ENCODE data around the gene RRP12. TPM values are rescaled to one million over a fixed set of nuclear protein-coding genes. Genes with fewer than 3 reads are reported as not detected.
A peak's percentile ranks its signal among the peaks of the same experiment; 100 is the strongest.

Gene RRP12
- total and polyA plus RNA-seq, 4 experiments from 2014 or later, result 6.3 to 20.0 (median 12.9) TPM

- Mint-ChIP-seq H3K4me1 (no peaks in the 10 kb centered on the region), H3K27ac (no peak overlapping the region), H3K4me3 (no peak overlapping the region), H3K27me3 (no peaks in the 10 kb centered on the region), H3K9me3 (no peaks in the 10 kb centered on the region), H3K36me3 (peaks cover 17 to 58% of the 10 kb centered on the region in 2 donors)
- H3K4me1 ChIP-seq (ENCODE audit: insufficient read depth, low read length), result no peaks in the 10 kb centered on the region
- CTCF ChIA-PET (ENCODE audit: partially characterized antibody), result interaction anchor here (3.9 kb wide), 1 partner anchor 84 kb away, joined by 19 read pairs; no protein-coding TSS in a partner anchor
- intact Hi-C loops (cut with micrococcal nuclease), result loop anchor here (2.0 kb wide), 1 partner anchor 84 kb away; no protein-coding TSS in a partner anchor
- H3K4me3 ChIP-seq (ENCODE audit: low read length in 2 of 2), result no peak overlapping the region
- POLR2A ChIA-PET (ENCODE audit: partially characterized antibody), result no interaction called here
- H3K27ac ChIP-seq (ENCODE audit: low read depth, low read length), result no peak overlapping the region
- no peaks in the 10 kb centered on the region for H3K27me3 ChIP-seq (ENCODE audit: insufficient read depth, low read length)
- no peaks in the 10 kb centered on the region for H3K9me3 ChIP-seq (ENCODE audit: control insufficient read depth in 1 of 2, low read length in 2 of 2)
- no peak for DNase-seq
- peaks cover 10% of the 10 kb centered on the region for H3K36me3 ChIP-seq (ENCODE audit: insufficient read depth, low read length)
Observed at GRCh38 chr10:97362310-97363033, 38.7 kb downstream of the RRP12 start.

DNA sequence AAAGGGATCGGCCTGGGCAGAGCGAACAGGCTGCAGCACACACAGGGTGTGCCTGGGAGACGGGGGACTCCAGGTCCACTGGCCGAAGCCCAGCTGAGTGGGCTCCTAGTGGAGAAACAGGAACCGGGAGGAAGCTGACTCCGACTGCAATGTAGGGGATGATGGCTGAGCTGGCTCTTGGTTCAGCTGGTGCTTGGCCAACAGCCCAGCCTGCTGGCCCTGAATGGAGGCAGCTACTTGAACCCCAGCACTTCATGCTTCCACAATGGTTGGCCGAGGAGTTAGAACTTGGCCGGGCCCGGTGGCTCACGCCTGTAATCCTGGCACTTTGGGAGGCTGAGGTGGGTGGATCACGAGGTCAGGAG is 39.6 kb downstream of the RRP12 start:
- CTCF ChIA-PET (ENCODE audit: partially characterized antibody), result interaction anchor here (0.7 to 3.9 kb wide), 3 partner anchors 80 to 118 kb away, joined by 4 to 19 read pairs (median 4); no protein-coding TSS in a partner anchor

GRCh38 chr10:97360705-97361536 is 40.2 kb downstream of the RRP12 start:
- Mint-ChIP-seq H3K4me1 (no peaks in the 10 kb centered on the region), H3K36me3 (peaks cover 20 to 55% of the 10 kb centered on the region in 2 donors), H3K4me3 (no peak overlapping the region), H3K9me3 (no peaks in the 10 kb centered on the region), H3K27ac (peak overlapping the region in 2 of 7 donors; percentile 32 to 37), H3K27me3 (no peaks in the 10 kb centered on the region)
- CTCF ChIA-PET (ENCODE audit: partially characterized antibody), result interaction anchor here (1.2 to 3.9 kb wide), 3 partner anchors 79 to 87 kb away, joined by 4 to 19 read pairs (median 13); no protein-coding TSS in a partner anchor
- Histone ChIP-seq H3K4me3 (ENCODE audit: low read length in 2 of 2) (no peak overlapping the region), H3K27ac (ENCODE audit: low read depth, low read length) (no peak overlapping the region), H3K4me1 (ENCODE audit: insufficient read depth, low read length) (no peaks in the 10 kb centered on the region), H3K27me3 (ENCODE audit: insufficient read depth, low read length) (no peaks in the 10 kb centered on the region), H3K9me3 (ENCODE audit: control insufficient read depth in 1 of 2, low read length in 2 of 2) (no peaks in the 10 kb centered on the region), H3K36me3 (ENCODE audit: insufficient read depth, low read length) (peaks cover 4% of the 10 kb centered on the region)
- DNase-seq, result no peak
- POLR2A ChIA-PET (ENCODE audit: partially characterized antibody), result no interaction called here
- intact Hi-C loops (cut with micrococcal nuclease), result no loop called here

More for the DNA sequence above, 39.6 kb downstream of the RRP12 start:
- H3K9me3 Mint-ChIP-seq, result no peaks in the 10 kb centered on the region
- Histone ChIP-seq H3K27ac (ENCODE audit: low read depth, low read length) (no peak overlapping the region), H3K4me3 (ENCODE audit: low read length in 2 of 2) (no peak overlapping the region), H3K9me3 (ENCODE audit: control insufficient read depth in 1 of 2, low read length in 2 of 2) (no peaks in the 10 kb centered on the region), H3K4me1 (ENCODE audit: insufficient read depth, low read length) (no peaks in the 10 kb centered on the region), H3K27me3 (ENCODE audit: insufficient read depth, low read length) (no peaks in the 10 kb centered on the region), H3K36me3 (ENCODE audit: insufficient read depth, low read length) (peaks cover 8% of the 10 kb centered on the region)
- no peak overlapping the region for H3K27ac Mint-ChIP-seq
- no peaks in the 10 kb centered on the region for H3K4me1 Mint-ChIP-seq
- no peak overlapping the region for H3K4me3 Mint-ChIP-seq
- no peak for DNase-seq
- POLR2A ChIA-PET (ENCODE audit: partially characterized antibody), result no interaction called here
- intact Hi-C loops (cut with micrococcal nuclease), result no loop called here
- peaks cover 15 to 54% of the 10 kb centered on the region in 2 donors for H3K36me3 Mint-ChIP-seq
- no peaks in the 10 kb centered on the region for H3K27me3 Mint-ChIP-seq

DNA sequence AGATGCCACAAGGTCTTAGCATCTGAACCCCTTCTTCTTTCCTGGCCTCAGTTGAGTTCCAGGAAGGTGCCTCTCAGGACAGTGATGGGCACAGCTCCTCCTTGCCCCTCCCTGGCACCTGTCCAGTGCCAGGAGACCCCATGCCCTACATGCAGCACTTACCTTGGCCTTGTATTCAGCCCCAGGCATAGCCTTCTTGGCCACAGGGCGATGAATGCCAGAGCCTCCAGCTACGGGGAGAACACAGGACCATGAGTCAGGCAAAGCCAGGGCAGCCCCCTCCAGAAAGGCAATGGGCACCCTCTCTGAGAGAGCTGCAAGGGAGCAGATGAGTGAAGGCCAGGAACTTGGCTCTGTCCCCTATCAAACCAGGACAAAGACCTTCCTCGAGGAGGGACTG is 42.4 kb downstream of the RRP12 start:
- Histone ChIP-seq H3K27ac (ENCODE audit: low read depth, low read length) (no peak overlapping the region), H3K27me3 (ENCODE audit: insufficient read depth, low read length) (no peaks in the 10 kb centered on the region), H3K9me3 (ENCODE audit: control insufficient read depth in 1 of 2, low read length in 2 of 2) (no peaks in the 10 kb centered on the region), H3K36me3 (ENCODE audit: insufficient read depth, low read length) (peaks cover 4% of the 10 kb centered on the region), H3K4me3 (ENCODE audit: low read length in 2 of 2) (no peak overlapping the region), H3K4me1 (ENCODE audit: insufficient read depth, low read length) (no peaks in the 10 kb centered on the region)
- ChIA-PET POLR2A (ENCODE audit: partially characterized antibody) (no interaction called here), CTCF (ENCODE audit: partially characterized antibody) (interaction anchor here (0.7 to 10.4 kb wide), 9 partner anchors 8 to 434 kb away, joined by 3 to 103 read pairs (median 3); no protein-coding TSS in a partner anchor)
- no peaks in the 10 kb centered on the region for H3K9me3 Mint-ChIP-seq
- intact Hi-C loops (cut with micrococcal nuclease), result no loop called here
- no peak for DNase-seq
- H3K27ac Mint-ChIP-seq, result peak overlapping the region in 1 of 7 donors; percentile 72
- H3K27me3 Mint-ChIP-seq, result no peaks in the 10 kb centered on the region
- H3K4me3 Mint-ChIP-seq, result no peak overlapping the region
- H3K4me1 Mint-ChIP-seq, result no peaks in the 10 kb centered on the region
- peaks cover 12 to 38% of the 10 kb centered on the region in 2 donors for H3K36me3 Mint-ChIP-seq

- intact Hi-C loops (cut with micrococcal nuclease), result no loop called here
- Histone ChIP-seq H3K36me3 (ENCODE audit: insufficient read depth, low read length) (peaks cover 4% of the 10 kb centered on the region), H3K27ac (ENCODE audit: low read depth, low read length) (no peak overlapping the region), H3K9me3 (ENCODE audit: control insufficient read depth in 1 of 2, low read length in 2 of 2) (no peaks in the 10 kb centered on the region), H3K27me3 (ENCODE audit: insufficient read depth, low read length) (no peaks in the 10 kb centered on the region), H3K4me1 (ENCODE audit: insufficient read depth, low read length) (no peaks in the 10 kb centered on the region), H3K4me3 (ENCODE audit: low read length in 2 of 2) (no peak overlapping the region)
- ChIA-PET CTCF (ENCODE audit: partially characterized antibody) (interaction anchor here (0.7 to 10.4 kb wide), 9 partner anchors 8 to 434 kb away, joined by 3 to 103 read pairs (median 3); no protein-coding TSS in a partner anchor), POLR2A (ENCODE audit: partially characterized antibody) (no interaction called here)
- H3K4me1 Mint-ChIP-seq, result no peaks in the 10 kb centered on the region
- peak overlapping the region in 1 of 7 donors; percentile 72 for H3K27ac Mint-ChIP-seq
- H3K9me3 Mint-ChIP-seq, result no peaks in the 10 kb centered on the region
- H3K4me3 Mint-ChIP-seq, result no peak overlapping the region
- DNase-seq, result no peak
- H3K36me3 Mint-ChIP-seq, result peaks cover 12 to 34% of the 10 kb centered on the region in 2 donors
- H3K27me3 Mint-ChIP-seq, result no peaks in the 10 kb centered on the region
Observed at GRCh38 chr10:97358349-97358748, 42.8 kb downstream of the RRP12 start.

DNA sequence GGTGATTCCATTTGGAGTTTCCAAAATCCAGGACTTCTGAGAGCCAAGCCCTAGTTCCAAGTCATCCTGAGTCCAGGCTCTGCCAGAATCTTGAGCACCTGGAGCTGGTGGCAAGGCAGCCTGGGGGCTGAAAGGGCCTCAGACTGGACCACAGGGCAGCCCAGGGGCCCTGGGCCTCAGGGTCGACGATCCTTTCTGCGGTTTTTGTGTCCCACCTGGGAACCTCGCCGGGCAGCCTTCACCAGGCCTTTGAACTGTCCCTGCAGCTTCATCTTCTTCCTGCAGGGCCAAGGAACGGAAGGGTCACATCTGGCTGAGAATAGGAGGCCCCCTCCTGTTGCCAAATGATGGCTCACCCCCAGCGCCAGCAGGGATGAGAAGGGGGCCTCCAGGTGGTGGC is 44.2 kb downstream of the RRP12 start:
- no peak overlapping the region for H3K4me3 ChIP-seq (ENCODE audit: low read length in 2 of 2)
- Mint-ChIP-seq H3K4me3 (no peak overlapping the region), H3K27ac (no peak overlapping the region), H3K4me1 (no peaks in the 10 kb centered on the region), H3K27me3 (no peaks in the 10 kb centered on the region), H3K36me3 (peaks cover 12 to 29% of the 10 kb centered on the region in 2 donors), H3K9me3 (no peaks in the 10 kb centered on the region)
- no peaks in the 10 kb centered on the region for H3K4me1 ChIP-seq (ENCODE audit: insufficient read depth, low read length)
- intact Hi-C loops (cut with micrococcal nuclease), result no loop called here
- H3K27ac ChIP-seq (ENCODE audit: low read depth, low read length), result no peak overlapping the region
- POLR2A ChIA-PET (ENCODE audit: partially characterized antibody), result no interaction called here
- CTCF ChIA-PET (ENCODE audit: partially characterized antibody), result interaction anchor here (1.6 to 10.4 kb wide), 3 partner anchors 32 to 78 kb away, joined by 3 to 103 read pairs (median 7); no protein-coding TSS in a partner anchor
- DNase-seq, result no peak
- H3K9me3 ChIP-seq (ENCODE audit: control insufficient read depth in 1 of 2, low read length in 2 of 2), result no peaks in the 10 kb centered on the region
- no peaks in the 10 kb centered on the region for H3K27me3 ChIP-seq (ENCODE audit: insufficient read depth, low read length)
- H3K36me3 ChIP-seq (ENCODE audit: insufficient read depth, low read length), result peaks cover 4% of the 10 kb centered on the region

Measured in CD4-positive, alpha-beta memory T cell (primary cell).